GM15510 (cell line): ENCODE data around the gene ZNF146.

ENCODE experiments used
- POLR2A ChIP-seq: IDR thresholded peaks from 3 replicates; pipeline ENCODE4 v1.6.1; 2011; ENCODE audit warnings: borderline replicate concordance; ENCODE audit not compliant: insufficient read length; ENCODE audit errors: extremely low read depth

ZNF146 gene

DNA sequence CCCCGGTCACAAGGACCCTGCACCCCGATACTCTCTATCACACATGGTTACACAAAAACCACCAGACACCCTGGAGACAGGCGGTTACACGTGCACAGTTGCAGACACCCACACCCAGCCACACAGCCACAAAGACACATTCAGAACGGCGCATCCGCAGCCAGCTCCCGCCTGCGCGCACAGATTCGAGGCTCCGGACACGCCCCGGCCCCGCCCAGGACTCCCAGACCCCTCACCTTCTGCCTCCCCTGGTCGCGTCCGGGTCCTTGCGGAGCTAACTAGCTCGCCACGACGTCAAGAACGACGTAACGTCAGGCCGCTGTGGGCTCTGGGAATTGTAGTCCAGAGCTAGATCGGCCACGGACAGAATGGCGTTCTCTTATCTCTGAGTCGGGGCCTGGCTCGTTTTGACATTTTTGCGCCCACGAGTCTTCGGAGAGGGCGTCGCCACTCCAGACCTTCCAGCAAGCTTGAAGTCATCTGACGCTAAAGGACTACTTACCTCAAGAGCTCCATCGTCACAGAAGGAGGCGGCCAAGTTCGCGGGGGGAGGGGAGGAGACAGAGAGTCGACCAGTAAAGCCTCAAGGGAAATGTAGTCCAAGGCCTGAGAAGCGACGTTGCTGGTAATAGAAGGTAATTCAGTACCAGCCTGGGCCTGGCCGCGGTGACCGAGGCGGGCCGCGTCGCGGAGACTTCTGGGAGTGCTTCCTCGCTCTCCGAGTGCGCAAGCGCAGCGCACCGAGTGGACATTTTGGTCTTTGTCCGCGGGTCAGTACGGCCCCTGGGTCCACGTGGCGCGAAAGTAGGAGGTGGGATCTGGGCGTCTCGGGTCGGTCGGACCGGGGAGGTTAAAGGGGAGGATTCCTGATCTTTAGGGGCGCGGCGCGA lies at the start of gene ZNF146, which contains the start of gene ZNF565:
ZNF146 (plus strand) TSS at position 721 of the 890 bp plus-strand sequence. CDS start 21,335 bp downstream, outside the sequence.
ZNF565 (minus strand) TSS at position 280 of the 890 bp plus-strand sequence. CDS start 12,680 bp downstream, outside the sequence.
- TF ChIP-seq POLR2A = peak; percentile 91

DNA sequence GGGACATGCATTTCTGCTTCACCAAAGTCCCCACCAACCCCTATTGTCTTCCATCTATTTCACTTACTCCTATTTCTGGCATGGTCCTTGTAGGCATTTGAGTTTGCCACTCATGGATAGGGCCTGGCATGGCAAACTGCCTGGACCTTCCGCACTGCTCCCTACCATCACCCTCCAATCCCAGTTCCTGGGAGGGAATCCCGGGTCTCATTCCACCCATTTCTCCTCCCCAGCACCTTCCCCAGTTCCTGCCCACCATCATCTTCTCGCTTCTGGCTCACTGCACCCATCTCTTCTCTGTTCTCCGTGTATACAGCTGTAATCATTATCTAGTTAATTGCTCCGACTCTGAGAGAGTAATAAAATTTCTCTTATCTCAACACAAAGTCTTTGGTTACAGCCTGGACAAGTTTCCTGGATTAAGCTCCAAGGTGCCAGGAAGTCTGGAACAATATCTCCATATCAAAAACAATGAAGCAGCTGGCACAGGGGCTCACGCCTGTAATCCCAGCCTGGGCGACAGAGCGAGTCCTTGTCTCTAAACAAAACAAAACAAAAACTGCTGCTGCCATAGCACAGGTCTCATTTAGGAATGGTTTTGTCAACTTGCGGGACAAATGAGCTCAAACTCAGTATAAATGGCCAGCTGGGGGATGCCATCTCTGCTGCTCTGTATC lies 45.7 kb upstream of the ZNF146 start:
- TF ChIP-seq POLR2A = no peak

DNA sequence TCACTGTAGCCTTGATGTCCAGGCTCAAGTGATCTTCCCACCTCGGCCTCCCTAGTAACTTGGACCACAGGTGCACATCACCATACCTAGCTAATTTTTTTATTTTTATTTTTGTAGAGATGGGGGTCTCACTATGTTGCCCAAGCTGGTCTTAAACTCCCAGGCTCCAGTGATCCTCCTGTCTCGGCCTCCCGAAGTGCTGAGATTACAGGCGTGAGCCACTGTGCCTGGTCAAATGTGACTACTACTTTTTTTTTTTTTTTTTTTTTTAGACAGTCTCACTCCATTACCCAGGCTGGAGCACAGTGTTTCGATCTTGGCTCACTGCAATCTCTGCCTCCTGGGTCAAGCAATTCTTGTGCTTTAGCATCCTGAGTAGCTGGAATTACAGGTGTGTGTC lies 42.1 kb upstream of the ZNF146 start:
- TF ChIP-seq POLR2A = no peak

DNA sequence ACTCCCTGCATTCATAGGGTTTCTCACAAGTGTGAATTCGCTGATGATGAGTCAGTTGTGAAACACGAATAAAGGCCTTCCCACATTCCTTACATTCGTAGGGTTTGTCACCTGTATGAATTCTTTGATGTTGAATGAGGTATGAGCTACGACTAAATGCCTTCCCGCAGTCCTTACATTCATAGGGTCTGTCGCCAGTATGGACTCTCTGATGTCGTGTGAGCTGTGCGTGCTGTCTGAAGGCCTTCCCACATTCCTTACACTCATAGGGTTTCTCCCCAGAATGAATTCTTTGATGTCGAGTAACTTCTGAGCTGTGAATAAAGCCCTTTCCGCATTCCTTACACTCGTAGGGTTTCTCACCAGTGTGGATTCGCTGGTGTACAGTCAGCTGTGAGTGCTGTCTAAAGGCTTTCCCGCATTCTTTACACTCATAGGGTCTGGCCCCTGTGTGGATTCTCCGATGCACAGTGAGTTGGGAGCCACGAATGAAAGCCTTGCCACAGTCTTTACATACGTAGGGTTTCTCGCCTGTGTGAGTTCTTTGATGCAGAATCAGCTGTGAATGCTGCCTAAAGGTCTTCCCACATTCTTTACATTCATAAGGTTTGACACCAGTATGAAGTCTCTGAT lies 32.2 kb upstream of the ZNF146 start:
- TF ChIP-seq POLR2A = no peak

DNA sequence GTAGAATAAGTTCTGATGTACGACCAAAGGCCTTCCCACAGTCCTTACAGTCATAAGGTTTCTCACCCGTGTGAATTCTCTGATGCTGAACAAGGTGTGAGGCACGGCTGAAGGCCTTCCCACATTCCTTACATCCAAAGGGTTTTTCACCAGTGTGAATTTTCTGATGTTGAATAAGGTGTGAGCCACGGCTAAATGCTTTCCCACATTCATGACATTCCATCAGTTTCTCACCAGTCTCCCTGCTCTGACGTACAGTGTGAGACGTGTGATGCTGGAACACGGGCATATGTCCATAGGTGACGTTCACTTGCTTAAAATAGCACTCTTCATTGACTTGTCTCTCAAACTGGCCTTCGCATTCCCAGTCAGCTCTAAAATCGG lies 31.7 kb upstream of the ZNF146 start:
- TF ChIP-seq POLR2A = no peak

DNA sequence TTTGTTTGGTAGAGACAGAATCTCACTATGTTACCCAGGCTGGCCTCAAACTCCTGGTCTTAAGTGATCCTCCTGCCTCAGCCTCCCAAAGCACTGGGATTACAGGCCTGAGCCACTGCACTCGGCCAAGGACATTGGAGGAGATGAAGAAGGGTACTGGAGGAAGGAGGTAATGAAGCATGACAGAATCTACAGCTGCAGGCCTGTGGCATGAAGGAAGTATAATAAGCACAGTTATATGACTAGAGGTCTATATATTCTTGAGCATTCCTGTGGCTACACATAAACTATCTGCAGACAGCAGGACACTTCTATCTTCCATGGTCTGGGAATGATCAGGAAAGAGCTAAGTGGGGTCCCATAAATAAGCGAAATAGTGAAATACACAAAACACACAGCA lies 18.7 kb upstream of the ZNF146 start:
- no peak for TF ChIP-seq POLR2A

DNA sequence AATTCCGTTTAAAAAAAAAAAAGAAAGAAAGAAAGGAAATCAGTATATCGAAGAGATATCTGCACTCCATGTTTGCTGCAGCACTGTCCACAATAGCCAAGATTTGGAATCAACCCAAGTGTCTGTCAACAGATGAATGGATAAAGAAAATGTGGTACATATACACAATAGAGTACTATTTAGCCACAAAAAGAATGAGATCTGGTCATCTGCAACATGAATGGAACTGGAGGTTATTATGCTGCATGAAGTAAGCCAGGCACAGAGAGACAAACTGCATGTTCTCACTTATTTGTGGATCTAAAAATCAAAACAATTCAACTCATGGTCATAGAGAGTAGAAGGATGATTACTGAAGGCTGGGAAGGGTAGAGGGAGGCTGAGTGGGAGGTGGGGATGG lies 16.8 kb upstream of the ZNF146 start:
- TF ChIP-seq POLR2A = no peak

DNA sequence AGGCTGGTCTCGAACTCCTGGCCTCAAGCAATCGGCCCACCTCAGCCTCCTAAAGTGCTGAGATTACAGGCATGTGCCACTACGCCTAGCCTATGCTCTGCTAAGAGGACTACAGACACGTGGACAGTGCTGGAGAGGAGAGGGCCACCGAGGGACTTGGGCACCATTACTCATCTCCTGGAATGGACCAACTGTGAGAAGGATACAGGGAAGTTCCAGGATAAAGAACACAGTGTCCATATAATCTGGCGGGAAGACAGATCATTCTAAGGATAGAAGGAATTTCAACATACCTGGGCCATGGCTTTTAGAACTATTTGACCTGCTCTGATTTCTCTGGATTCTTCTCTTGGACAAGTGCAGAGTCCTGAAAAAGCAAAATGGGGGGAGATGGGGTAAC lies 13.2 kb upstream of the ZNF146 start:
- no peak for TF ChIP-seq POLR2A

DNA sequence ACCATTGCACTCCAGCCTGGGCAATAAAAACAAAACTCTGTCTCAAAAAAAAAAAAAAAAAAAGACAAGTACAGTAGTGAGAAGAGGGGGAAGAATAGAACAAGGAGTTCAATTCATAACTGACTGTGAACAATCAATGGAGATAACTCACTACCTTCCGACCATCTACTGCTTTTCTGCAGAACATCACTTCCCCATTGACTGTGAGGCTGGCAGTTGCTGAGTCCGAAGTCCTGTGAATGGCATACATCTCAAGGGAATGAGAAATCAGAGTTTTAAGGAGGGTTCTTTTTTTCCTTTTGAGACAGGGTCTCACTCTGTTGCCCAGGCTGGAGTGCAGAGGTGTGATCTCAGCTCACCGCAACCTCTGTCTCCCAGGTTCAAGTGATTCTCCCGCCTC lies 11.6 kb upstream of the ZNF146 start:
- TF ChIP-seq POLR2A = no peak

DNA sequence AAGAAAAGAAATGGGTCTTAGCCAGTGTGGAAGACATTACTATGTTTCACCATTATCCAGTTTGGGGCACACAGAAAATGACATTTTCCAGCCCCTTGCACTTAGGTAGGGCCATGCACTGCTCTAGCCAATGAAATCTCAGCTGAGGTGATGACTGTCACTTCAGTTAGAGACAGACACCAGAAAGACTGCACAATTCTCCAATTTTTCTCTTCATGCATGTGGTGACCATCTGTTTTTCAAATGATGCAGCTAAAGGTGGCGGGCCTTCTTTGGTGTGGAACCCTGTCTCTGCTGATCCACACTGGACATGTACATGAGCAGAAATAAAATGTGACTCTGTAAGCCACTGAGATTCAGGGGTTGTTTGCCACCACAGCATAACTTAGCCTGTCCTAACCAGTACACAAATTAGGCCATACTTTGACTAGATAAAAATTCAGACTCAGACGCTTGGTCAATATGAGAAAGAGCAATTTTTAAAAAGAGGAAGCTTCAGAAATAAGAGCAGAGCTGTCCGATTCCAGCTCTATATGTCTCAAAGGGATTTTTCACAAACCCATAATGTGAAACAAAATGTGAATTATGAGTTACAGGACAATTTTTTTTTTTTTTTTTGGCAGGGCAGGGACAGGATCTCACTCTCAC lies 7.2 kb upstream of the ZNF146 start:
- no peak for TF ChIP-seq POLR2A

DNA sequence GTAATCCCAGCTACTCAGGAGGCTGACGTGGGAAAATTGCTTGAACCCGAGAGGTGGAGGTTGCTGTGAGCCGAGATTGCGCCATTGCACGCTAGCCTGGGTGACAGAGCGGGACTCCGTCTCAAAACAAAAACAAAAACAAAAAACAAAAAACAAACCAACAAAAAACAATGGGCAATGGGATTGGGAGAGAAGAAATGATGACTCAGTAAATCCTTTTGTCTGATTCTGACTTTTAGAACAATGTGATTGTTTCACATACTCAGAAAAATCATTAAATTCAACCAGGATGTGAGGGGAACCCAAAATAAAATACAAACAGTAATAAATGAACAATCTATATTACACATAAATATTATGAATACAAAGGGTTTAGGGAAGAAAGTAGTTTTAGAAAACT lies 5.5 kb upstream of the ZNF146 start:
- no peak for TF ChIP-seq POLR2A

DNA sequence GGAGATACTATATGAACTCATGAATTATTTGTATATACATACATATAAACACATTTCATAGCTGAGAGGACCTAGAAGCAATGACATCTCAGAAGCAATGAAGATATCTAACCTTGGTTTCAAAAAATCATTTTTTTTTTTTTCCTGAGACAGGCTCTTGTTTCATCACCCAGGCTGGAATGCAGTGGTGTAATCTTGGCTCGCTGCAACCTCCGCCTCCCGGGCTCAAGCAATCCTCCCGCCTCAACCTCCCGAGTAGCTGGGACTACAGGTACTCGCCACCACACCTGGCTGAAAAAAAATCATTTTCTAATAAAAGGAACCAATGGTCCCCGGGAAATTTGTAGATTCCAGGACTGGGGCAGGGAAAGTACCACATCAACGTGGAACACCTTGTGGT lies 4.4 kb upstream of the ZNF146 start:
- TF ChIP-seq POLR2A = no peak

DNA sequence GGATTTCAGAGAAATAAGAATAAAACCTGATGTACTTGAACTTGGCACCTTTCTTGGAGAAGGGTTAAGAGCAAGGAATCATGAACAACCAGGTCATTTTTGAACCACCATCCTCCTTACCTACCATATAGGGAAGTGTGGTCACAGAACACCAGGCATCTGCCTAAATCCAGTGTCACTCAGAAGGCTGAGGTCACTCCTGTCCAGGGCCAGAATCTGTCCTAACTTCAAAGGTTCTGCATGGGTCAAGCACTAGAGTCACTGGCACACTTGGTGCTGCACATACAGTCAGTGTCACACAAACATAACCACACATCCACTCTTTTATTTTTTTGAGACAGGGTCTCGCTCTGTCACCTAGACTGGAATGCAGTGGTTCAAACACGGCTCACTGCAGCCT lies 2.0 kb upstream of the ZNF146 start:
- no peak for TF ChIP-seq POLR2A

DNA sequence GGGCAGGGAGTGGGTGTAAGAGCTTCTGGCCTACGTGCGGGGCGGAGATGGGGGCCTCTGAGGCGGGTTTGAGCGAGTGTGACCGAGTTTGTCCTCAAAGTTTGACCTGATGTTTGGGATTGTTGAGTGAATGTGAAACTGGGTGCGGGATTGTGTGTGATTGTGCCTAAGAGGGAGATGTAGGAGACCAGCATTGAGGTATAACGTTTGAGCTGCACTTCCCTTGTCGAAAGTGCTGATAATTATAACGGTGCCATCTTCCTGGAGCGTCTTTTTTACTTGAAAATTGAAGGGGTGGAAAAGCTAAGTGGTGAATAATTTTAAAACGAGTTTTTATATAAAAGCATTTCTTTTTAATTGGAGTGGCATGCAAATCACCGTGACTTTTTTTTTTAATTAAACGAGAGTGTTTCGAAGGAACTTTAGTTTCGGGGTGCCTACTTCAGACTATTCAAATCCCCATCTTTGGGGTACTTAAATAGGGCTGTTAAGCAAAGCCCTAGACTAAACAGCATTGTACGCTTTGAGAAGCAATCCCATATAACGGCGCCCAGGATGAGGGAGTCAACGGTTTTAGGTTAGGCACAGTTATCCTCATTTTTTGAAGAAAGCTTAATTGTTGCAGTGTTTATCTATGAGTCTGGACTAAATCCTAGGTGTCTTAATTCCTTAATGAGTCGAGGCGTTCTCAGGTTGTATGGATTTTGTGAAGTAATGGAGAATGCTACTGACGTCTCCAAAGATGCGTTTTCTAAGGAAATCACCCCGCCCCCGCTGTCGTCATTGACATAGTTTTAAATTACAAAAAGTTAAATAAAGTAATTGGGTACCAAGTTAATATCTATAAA lies 594 bp downstream of the ZNF146 start:
- no peak for TF ChIP-seq POLR2A

DNA sequence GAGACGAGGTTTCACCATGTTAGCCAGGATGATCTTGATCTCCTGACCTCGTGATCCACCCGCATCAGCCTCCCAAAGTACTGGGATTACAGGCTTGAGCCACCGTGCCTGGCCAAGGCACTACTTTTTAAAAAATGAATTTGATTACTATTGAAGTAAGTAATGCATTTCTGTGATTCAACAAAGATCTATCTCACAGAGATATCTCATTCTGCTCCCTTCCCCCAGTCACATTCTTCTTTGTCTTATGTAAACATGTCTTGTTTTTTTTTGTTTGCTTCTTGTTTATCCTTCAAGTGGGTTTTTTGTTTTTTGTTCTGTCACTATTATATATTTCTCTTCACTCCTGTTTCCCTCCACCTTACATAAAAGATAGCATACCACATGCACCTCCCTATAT lies 6.6 kb downstream of the ZNF146 start:
- TF ChIP-seq POLR2A = no peak

DNA sequence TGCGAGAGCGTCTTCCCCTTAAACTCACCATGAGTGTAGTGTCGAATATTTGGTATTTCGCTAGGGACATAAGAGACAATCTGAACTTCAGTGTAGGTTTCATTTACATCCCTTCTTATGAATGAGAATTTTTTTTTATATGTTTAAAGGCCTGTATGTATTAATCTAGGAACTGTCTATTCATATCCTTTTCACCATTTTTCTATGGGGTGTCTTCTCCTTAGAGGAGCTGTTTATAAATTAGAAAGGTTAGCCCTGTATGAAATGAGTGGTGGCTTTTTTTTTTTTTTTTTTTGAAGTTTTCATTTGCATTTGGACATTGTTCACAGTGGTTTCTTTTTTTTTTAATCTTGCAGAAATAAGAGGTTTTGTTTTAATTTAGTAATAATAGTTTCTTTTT lies 7.6 kb downstream of the ZNF146 start:
- no peak for TF ChIP-seq POLR2A
